Left ventricle myocardium superior (tissue), 1 donor: ENCODE measurements around the gene PAPPA. TPM values are rescaled to one million over a fixed set of nuclear protein-coding genes. Genes with fewer than 3 reads are reported as not detected.

ENCODE experiments used
- ATAC-seq: fragments of 200-7000 bp; cut with Tn5 transposase; one replicate; pipeline ENCODE4 v1.9.1; 2020; ENCODE audit warnings: mild to moderate bottlenecking, moderate library complexity
- DNase-seq: peaks from one replicate; pipeline ENCODE4 v3.0.0-alpha.2; 2020
- intact Hi-C: fragments of 100-400 bp; cut with micrococcal nuclease; formaldehyde crosslinking; loops from one replicate; pipeline ENCODE4 v1.11.0; 2022
- total RNA-seq: library from RNA; stranded (reverse); fragmentation: NEBNext Ultra II Directional; extraction: Animal tissue kit (Norgen Biotek cat#: 25700); gene quantifications from one replicate; pipeline ENCODE4 v1.2.1, GENCODE V29; 2021
- donor health status: DM: no; HTN: yes; CAD: no; lungs with severe emphysema.

PAPPA gene
- total RNA-seq, 1 donor from 2014 or later = 1.1 TPM

DNA sequence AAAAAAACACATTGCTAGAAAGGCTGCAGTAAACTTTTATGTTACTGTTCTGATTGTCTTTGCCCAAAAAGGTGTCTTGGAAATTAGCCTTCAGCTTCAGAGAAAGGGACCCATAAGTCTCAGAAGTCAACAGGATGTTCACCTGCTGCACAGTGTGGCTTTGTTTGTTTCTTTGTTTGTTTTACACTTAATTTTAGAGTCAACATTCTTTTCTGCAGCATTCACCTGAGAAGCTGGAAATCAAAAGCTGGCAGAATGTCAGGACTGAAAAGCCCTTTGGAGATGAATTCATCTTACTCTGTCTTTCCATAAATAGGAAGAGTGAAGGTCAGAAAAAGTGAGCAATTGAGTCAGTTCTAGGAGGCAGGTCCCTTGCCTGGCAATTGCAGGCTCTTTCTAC lies 170.0 kb downstream of the PAPPA start:
- ATAC-seq (no peak), DNase-seq (no peak)
- intact Hi-C loops = no loop called here

DNA sequence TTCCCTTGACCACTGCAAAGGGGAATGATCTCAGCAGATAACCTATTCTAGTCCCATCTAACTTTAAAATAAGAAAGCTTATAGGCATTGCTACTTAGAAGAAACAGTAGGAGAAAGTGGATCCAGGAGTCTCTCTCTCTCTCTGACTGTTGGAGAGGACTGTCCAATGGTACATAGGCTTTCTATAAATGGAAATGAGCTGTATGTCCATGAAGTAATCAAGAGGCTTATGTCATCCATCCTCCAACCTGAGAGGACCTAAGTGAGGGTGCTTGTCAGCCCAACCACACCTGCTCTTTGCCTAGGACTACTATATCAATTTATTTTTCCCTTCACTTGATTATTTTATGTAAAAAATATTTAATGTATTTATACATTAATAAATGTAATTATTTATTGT lies 172.3 kb downstream of the PAPPA start:
- ATAC-seq (no peak), DNase-seq (no peak)
- intact Hi-C loops = no loop called here

DNA sequence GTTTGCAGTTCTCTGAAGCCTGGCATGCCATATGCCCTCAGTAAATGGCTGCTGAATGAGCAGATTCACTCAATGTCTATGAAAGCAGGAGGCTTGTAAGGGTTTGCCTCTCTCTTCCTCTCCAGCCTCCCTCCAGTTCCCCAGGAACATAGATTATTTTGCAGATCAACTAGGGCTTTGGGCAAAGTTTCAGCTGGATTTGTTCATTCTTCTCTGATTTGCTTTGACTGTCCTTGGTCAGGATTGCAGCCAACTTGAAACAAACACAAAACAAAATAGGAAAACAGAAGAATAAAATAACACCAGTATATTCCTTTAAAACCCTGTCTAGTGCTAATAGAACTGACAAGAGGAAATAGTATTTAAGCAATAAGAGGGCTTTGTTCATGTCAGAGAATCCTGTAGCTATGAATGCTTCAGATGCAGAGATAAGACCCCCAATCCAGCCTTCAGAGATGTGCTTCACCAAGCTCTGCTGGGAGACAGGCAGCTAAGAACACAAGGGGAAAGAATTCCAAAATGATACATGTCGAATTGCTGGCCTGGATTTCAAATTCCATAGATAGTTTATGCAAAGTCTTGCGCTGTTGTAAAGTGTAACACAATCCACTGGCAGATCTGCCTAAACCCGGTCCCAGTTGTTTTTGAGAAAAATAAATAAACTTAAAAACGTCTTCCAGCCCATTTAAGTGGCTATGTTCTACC lies 174.3 kb downstream of the PAPPA start:
- DNase-seq (no peak), ATAC-seq (peak; percentile 30)
- intact Hi-C loops = no loop called here

DNA sequence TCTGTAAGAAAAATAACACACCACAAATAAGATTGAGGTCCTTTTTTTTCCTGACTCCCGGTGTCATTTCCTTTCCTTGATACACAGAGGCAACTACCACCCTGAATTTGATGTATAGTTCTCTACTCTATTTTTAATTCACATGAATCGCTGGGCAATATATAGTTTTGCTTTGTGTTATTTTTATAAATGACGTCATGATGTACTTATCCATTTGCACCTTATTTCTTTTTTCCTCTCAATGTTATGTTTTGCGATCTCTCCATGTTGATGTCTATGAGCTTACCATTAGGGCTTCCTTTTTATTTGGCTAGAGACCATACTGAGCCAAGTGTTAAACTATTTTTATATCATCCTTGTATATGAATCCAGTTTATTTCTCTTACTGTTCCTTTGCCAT lies 175.9 kb downstream of the PAPPA start:
- ATAC-seq (no peak), DNase-seq (no peak)
- intact Hi-C loops = no loop called here

DNA sequence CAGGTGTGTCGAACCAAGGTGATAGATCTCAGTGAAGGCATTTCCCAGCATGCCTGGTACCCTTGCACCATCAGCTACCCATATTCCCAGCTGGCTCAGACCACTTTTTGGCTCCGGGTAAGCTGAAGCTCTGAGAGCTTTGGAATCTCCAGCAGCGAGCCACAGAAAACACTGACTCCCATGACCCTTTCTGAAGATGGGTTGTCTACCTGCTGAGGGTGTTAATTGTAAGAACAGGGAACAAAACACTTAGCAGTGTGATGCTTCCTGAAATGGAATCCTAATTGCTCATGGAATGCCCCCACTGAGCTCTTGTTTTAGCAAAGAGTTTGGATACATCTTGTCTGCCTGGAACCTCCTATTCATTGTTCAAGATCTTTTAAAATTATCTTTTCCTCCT lies 177.7 kb downstream of the PAPPA start:
- DNase-seq (no peak), ATAC-seq (no peak)
- intact Hi-C loops = no loop called here

DNA sequence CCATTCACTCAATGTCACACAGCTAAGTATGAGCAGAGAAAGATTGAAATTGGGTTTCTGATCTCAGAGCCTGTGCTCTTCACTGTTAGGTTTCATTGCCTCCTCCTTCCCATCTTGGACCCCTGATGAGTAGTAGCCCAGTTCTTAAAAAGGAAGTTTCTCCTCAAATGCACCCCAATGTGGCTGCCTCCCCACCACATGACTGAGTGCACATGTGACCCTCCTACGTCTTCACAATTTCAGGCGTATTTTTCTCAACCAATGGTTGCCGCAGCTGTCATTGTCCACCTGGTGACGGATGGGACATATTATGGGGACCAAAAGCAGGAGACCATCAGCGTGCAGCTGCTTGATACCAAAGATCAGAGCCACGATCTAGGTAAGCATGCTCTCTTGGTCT lies 178.5 kb downstream of the PAPPA start:
- no peak for DNase-seq
- ATAC-seq = no peak
- intact Hi-C loops = no loop called here

DNA sequence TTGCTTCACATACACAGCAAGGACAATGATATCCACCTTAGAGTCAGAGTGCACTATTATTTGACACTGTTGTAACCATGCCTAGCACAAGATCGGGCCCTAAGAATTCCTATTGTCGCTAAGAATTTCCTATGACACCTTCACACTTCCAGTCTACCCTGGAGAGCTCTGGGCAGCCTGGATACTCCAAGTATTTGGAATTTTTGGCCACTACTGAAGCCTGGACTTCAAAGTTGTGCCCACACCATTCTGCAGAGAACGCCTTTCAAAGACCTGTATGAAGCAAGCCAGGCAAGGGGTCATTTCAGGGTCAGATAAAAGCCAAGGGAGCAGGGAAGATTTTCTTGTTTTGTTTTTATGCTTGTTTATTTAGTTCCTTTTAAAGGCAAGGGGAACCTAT lies 179.7 kb downstream of the PAPPA start:
- intact Hi-C loops = no loop called here
- DNase-seq = no peak
- ATAC-seq = no peak

DNA sequence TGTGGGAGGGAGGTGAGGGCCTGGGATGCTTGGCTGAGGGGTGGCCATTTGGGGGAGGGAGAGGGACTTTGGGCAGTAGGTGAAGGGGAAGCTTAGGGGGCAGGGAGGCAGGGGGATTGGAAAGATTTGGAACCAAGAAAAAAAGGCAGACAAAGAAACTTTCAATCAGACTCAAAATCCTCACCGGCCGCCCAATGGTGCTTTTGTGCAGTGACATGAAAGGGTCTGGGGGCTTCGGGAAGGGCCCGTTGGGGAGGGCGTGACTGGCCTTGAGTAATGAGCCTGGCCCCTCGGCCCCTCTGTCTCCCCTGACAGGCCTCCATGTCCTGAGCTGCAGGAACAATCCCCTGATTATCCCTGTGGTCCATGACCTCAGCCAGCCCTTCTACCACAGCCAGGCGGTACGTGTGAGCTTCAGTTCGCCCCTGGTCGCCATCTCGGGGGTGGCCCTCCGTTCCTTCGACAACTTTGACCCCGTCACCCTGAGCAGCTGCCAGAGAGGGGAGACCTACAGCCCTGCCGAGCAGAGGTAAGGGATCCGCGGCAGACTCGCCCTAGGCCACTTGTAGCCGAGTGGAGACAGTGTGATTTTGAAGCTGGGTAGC lies 181.1 kb downstream of the PAPPA start:
- ATAC-seq = no peak
- intact Hi-C loops = no loop called here
- DNase-seq = peak; percentile 25

DNA sequence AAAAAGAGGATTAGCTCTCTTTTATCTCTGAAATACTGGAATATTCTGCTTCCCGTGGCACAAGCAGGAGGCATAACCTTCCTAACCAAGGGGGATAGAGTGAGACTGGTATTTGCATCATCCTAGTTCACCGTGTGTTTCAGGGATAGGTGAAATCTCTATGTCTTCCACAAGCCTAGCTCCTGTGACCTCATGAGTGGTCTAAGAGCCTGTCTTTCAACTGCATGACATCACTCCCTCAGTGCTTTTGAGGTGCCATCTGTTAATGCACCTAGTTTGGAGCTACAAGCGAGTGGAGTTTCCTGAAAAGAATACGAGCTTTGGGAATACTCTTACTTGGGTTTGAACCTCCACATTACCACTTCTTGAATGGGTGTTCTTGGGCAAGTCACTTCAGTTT lies 181.8 kb downstream of the PAPPA start:
- DNase-seq (no peak), ATAC-seq (no peak)
- intact Hi-C loops = no loop called here

DNA sequence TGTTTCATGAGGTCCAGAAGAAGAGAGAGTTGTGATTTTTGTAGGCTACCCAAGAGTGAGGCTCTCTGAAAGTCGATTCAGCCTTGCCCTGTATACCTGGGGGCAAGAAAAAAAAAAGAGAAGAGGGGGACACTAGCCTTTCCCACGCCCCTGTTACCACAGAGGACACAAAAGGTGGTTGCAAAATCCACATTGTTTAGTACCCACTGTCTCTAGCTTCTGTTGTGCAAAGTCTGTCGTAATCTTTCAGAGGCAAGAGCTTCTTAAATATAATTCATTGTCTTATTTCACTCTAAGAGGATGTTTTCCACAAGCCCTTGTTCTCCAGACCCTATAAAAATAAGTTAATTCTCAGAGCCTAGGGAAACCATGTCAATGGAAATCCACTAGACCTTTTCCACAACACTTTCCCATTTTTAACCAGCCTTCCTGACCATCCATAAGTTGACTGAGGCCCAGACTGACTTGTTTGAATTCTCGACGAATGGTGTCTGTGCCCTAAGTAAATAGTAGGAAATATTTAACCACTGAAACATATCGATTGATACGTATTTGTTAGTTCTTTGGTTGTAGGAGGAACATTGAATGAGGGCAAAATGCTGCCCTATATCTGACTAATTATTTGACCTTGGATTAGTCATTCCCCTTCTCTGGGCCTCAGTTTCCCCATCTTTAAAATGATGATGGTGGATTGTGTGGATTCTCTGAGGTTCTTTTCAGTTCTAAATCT lies 182.7 kb downstream of the PAPPA start:
- DNase-seq = no peak
- ATAC-seq = no peak
- intact Hi-C loops = no loop called here

DNA sequence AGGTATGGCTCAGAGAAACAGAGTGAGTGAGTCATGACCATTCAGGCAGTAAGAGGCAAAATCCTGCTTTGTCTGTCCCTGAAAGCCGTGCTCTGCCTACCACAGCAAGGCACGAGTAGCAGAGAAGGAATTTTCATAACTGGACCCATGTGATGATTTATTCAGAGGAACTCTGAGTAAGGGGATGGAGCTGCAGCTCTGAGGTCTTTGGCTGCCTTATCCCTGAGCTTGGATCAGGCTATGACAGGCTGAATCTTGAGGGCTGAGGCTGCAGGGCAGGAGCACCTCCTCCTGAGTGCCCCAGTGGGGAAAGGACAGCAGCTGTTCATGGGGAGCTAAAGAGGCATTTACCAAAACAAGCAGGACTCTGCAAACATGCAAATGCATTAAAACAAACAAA lies 183.4 kb downstream of the PAPPA start:
- DNase-seq (peak; percentile 23), ATAC-seq (peak; percentile 20)
- intact Hi-C loops = no loop called here

DNA sequence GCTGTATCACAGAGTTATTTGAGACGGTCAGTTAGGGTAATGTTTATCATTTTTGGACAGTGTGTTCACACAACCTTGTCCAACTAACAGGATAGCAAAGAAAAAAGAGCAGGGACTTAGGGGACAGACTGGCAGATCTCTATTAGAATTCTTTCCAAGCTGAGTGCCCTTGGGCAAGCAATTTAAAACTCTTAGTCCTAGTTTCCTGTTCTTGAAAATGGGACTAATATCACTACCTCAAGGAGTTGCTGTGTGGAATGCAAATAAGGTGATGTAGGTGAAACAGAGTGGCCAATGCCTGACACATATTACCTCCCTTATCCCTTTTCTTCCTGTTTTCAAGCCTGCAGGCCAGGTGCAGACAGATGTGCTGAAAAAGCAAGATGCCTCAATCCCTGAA lies 186.7 kb downstream of the PAPPA start:
- ATAC-seq = no peak
- no peak for DNase-seq
- intact Hi-C loops = no loop called here

DNA sequence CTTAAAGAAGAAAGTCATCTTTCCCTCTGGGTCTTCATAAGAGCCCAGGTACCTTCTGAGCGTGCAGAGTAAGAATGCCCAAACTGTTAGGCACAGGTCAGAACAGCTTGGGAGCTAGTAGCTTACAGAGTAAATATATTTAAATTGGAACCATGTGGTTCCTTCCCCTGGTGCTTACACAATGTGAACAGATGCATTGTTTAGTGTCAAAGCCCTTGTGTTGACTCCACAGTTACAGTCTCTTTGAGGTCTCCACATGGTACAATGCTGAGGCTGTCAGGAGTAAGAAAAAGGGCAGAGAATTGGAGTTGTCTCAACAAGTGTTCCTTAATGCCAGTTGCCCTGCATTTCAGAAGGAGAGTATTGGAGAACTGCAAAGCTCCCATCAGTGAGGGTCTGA lies 188.5 kb downstream of the PAPPA start:
- DNase-seq (no peak), ATAC-seq (no peak)
- intact Hi-C loops = no loop called here

DNA sequence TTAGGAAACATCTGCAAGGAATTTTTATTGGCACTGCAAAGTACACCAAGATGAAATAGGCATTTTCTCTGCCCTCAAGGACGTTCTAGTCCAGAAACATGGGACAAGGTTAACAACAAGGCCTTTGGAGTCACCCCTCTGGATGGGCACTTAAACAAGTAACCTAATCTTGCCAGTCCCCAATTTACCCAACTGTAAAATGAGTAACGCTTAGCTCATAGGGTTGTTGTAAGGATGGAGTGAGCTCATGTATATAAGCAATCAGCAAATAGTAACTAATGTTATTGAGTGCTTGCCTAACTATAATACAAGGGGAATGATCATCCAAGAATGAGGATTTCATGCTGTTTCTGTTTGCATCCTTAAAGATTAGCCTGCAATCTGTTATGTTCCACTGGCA lies 189.3 kb downstream of the PAPPA start:
- no peak for ATAC-seq
- DNase-seq = no peak
- intact Hi-C loops = no loop called here

DNA sequence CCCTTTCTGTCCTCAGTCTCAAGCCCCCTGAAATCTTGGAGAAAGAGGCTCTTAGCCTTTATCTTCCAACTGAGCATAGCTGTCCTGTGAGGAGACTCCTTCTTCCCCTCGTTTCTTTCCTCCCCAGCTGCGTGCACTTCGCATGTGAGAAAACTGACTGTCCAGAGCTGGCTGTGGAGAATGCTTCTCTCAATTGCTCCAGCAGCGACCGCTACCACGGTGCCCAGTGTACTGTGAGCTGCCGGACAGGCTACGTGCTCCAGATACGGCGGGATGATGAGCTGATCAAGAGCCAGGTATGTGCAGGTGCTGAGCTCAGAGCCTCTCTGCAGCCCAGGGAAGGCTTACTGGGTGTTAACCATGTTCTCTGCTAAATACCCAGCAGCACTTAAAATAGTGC lies 190.8 kb downstream of the PAPPA start:
- no peak for DNase-seq
- intact Hi-C loops = no loop called here
- peak; percentile 24 for ATAC-seq

DNA sequence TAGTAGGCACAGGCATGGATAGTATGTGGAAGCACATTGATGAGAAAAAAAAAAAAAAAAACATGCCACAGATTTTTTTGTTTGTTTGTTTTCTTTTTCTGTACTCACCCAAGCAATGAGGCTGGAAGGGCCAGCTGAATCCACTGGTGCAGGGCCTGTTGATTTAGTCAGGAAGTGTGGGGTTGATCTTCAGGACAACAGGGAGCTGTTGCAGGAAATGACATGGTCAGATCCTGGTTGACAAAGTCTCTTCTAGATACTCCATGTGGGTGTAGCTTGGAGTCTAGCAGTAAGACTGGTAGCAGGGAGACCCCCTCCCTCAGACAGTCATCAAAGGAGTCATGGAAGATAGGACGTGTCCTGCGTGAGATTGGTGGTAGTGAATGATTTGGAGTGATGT lies 191.8 kb downstream of the PAPPA start:
- ATAC-seq (no peak), DNase-seq (no peak)
- intact Hi-C loops = no loop called here

DNA sequence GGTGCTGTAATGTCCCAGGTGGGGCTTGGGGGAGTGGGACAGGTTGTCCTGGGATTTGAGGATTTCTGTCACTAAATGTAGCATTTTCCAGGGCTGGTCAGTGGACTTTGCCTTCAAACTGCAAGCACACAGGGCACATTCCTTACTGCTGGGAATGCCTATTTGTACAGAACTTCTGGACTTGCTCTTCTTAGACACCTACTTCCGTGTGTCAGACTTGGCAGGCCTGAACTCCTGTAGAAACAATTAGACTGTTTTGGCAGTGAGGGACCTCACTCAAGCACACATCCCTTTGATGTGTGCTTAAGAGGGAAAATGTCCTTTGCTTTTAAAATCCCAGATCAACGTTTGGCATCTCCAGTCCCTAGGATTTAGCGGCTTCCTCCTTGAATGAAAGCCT lies 192.2 kb downstream of the PAPPA start:
- no peak for DNase-seq
- ATAC-seq = peak; percentile 85
- intact Hi-C loops = no loop called here

DNA sequence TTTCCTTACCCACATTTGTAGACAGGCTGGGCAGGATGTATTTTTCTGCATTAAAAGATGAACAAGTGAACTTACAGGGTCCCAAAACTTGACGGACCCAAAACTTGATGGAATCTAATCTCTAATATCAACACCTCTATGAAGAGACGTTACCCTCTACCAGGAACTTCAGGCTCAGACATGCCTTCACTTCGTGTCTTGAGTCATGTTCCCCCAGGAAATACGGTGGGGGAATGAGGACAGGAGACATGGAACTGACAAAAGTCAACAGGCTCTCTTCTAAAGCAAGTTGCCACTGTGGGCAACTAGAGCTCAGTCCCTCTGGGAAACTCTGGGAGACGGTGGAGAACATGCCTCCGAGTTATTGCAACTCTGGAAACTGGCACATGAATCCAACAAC lies 196.1 kb downstream of the PAPPA start:
- ATAC-seq (no peak), DNase-seq (no peak)
- intact Hi-C loops = no loop called here

DNA sequence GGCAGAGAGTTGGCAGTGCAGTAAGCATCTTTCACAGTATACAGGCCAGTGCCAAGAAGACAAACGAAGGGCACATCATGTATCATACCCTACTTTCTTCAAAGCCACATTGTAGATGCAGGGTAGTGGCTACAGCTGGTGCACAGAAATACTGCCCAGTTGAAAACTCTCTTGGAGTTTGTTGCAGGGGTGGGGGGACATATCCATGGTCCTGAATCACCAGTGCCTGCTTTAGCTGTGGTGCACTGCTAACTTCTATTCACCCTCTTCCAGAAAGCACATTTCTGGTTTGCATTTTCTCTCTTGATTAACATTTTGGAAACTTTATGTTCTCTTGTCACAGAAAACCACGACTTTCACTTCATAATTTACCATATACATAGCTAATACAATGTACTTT lies 196.6 kb downstream of the PAPPA start:
- intact Hi-C loops = no loop called here
- DNase-seq (no peak), ATAC-seq (no peak)

DNA sequence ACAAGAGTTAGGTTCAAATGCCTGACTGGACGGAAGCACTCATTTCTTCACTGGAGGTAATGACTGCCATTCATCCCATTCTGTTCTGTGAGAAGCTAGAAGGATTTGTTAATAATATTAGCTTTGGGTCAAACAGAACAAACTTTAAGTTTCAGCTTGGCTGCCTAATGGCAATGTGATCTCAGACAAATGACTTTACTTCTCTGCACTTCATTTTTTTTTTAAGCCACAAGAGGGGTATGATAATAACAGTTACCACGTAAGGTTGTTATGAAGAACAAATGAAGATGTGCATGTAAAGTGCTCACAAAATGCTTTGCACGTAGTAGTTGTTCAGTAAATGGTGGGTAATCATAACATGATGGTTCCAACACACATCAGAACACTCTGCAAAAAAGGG lies 199.4 kb downstream of the PAPPA start:
- intact Hi-C loops = no loop called here
- no peak for DNase-seq
- no peak for ATAC-seq
